K562 (cell line): ENCODE data around the gene RHPN2.
"Not testable (repeated sequence)": the region's sequence is repeated elsewhere in the genome, so short reads cannot be mapped to it uniquely, and the experiment has no call there.

ENCODE experiments used
- HNRNPL ChIP-seq: fragments of 200-400 bp; formaldehyde crosslinking; IDR thresholded peaks from 2 replicates; pipeline ENCODE4 v1.6.1; 2017; ENCODE audit warnings: low read depth, mild to moderate bottlenecking, low read length
- MAX ChIP-seq: sonication (generic); formaldehyde crosslinking; IDR thresholded peaks from 2 replicates; pipeline ENCODE4 v1.9.0; 2022; ENCODE audit warnings: mild to moderate bottlenecking, missing genetic modification reagents
- TARDBP ChIP-seq: fragments of 450-650 bp; IDR thresholded peaks from 2 replicates; pipeline ENCODE4 v1.6.1; 2016
- TFAP4 ChIP-seq: sonication (generic); formaldehyde crosslinking; IDR thresholded peaks from 2 replicates; pipeline ENCODE4 v1.8.0; 2022; ENCODE audit warnings: missing genetic modification reagents, mild to moderate bottlenecking, moderate library complexity, borderline replicate concordance
- ZKSCAN8 ChIP-seq: fragments of 200-800 bp; sonication (Bioruptor generic); IDR thresholded peaks from 2 replicates; pipeline ENCODE4 v1.6.1; 2016; ENCODE audit warnings: missing genetic modification characterization, missing compliant biosample characterization

GRCh38 chr19:32941273-32941672 lies 123.4 kb downstream of the RHPN2 start:
- not testable (repeated sequence) for TF ChIP-seq TFAP4 (CRISPR knock-in tag); ZKSCAN8 (CRISPR knock-in tag); MAX (CRISPR knock-in tag); TARDBP; HNRNPL
